GM12878 (cell line): ENCODE measurements around the gene LRGUK. TPM values are rescaled to one million over a fixed set of nuclear protein-coding genes. Genes with fewer than 3 reads are reported as not detected.

ENCODE experiments used
- ATAC-seq: fragments of 200-7000 bp; cut with Tn5 transposase; 3 replicates; pipeline ENCODE4 v1.9.1; 2020; ENCODE audit warnings: mild to moderate bottlenecking, moderate library complexity
- BruUV-seq: library from RNA; stranded (reverse); fragments of 400-500 nt; replicated peaks from 2 replicates; lab custom pipeline; 2021; lab: Mats Ljungman, UMichigan
- CTCF ChIA-PET: fragments of 300-600 bp; sonication (Branson Sonifier 250); formaldehyde crosslinking; extraction: SDS; loops from one replicate; lab custom pipeline; 2021; ENCODE audit warnings: inconsistent platforms; lab: Yijun Ruan, JAX
- POLR2A ChIA-PET: fragments of 350-600 bp; formaldehyde crosslinking; extraction: SDS; loops from one replicate; lab custom pipeline; 2021; ENCODE audit warnings: inconsistent platforms; lab: Charles Lee
- RAD21 ChIA-PET: fragments of 300-600 bp; sonication (Branson Sonifier 250); formaldehyde crosslinking; loops from one replicate; lab custom pipeline; 2023; ENCODE audit warnings: antibody characterized with exemption; ENCODE audit not compliant: unreplicated experiment; lab: Charles Lee
- SMC1A ChIA-PET: fragments of 300-600 bp; sonication (Branson Sonifier 250); formaldehyde crosslinking; loops from one replicate; lab custom pipeline; 2023; ENCODE audit not compliant: unreplicated experiment, uncharacterized antibody; lab: Charles Lee
- DNase-seq: peaks from one replicate; pipeline ENCODE4 v3.0.0-alpha.2; 2011; ENCODE audit warnings: low read depth, low spot score
- FAIRE-seq: peaks from 3 replicates; lab custom pipeline; 2011; peaks lifted over from hg19 to GRCh38; lab: Jason Lieb, UNC
- H2AFZ ChIP-seq: 2 replicates; pipeline ENCODE4 v1.6.0; 2011; ENCODE audit warnings: low read depth, low read length, control low read depth; ENCODE audit not compliant: control insufficient read depth
- H3K27ac ChIP-seq: 2 replicates; pipeline ENCODE4 v1.5.1; 2011; ENCODE audit warnings: control low read depth; ENCODE audit not compliant: control insufficient read depth, insufficient read depth
- H3K27me3 ChIP-seq, 2 experiments: replicated peaks in 1 of 2; 2 replicates each; pipeline versions ENCODE4 v1.6.0 to v1.6.1; 2011; ENCODE audit warnings: low read length in 1 of 2; ENCODE audit not compliant: control insufficient read depth in 2 of 2, insufficient read depth in 2 of 2
- H3K36me3 ChIP-seq, 2 experiments: 2 replicates each; pipeline ENCODE4 v1.5.1; 2011; ENCODE audit warnings: low read length in 1 of 2; ENCODE audit not compliant: control insufficient read depth in 2 of 2, insufficient read depth in 2 of 2
- H3K4me1 ChIP-seq: 2 replicates; pipeline ENCODE4 v1.6.1; 2011; ENCODE audit warnings: mild to moderate bottlenecking, low read length, moderate library complexity, mixed read lengths; ENCODE audit not compliant: control insufficient read depth, insufficient read depth
- H3K4me2 ChIP-seq: 2 replicates; pipeline ENCODE4 v1.6.0; 2011; ENCODE audit warnings: control low read depth; ENCODE audit not compliant: control insufficient read depth, insufficient read depth
- H3K4me3 ChIP-seq: fragments of 200-600 bp; sonication (generic); 2 replicates; pipeline ENCODE4 v1.5.1; 2016
- H3K79me2 ChIP-seq: 2 replicates; pipeline ENCODE4 v1.6.0; 2011; ENCODE audit warnings: low read length; ENCODE audit not compliant: control insufficient read depth, insufficient read depth
- H3K9ac ChIP-seq: 2 replicates; pipeline ENCODE4 v1.8.0; 2011; ENCODE audit warnings: low read length, control low read depth, mixed read lengths; ENCODE audit not compliant: control insufficient read depth, insufficient read depth
- H3K9me3 ChIP-seq: replicated peaks from 3 replicates; pipeline ENCODE4 v1.5.1; 2011; ENCODE audit warnings: mild to moderate bottlenecking, low read length; ENCODE audit not compliant: control insufficient read depth, insufficient read depth
- H4K20me1 ChIP-seq: 2 replicates; pipeline ENCODE4 v1.6.0; 2011; ENCODE audit not compliant: control insufficient read depth, insufficient read depth
- CBX5 ChIP-seq: sonication (generic); IDR thresholded peaks from 2 replicates; pipeline ENCODE4 v1.6.1; 2016; ENCODE audit warnings: low read depth, moderate library complexity, mild to moderate bottlenecking, inconsistent platforms
- CHD1 ChIP-seq: IDR thresholded peaks from 2 replicates; pipeline ENCODE4 v1.6.1; 2012; ENCODE audit warnings: low read depth, low read length, improper control_type of control experiment
- CHD2 ChIP-seq: IDR thresholded peaks from 2 replicates; pipeline ENCODE4 v1.6.1; 2011; ENCODE audit warnings: low read depth, low read length, improper control_type of control experiment, borderline replicate concordance
- CUX1 ChIP-seq: IDR thresholded peaks from 2 replicates; pipeline ENCODE4 v1.6.1; 2012; ENCODE audit warnings: improper control_type of control experiment, low read depth, low read length; ENCODE audit not compliant: insufficient replicate concordance
- FOXM1 ChIP-seq: IDR thresholded peaks from 2 replicates; pipeline ENCODE4 v1.6.1; 2012; ENCODE audit warnings: low read depth, mild to moderate bottlenecking, inconsistent platforms, low read length, moderate library complexity
- IKZF1 ChIP-seq: fragments of 450-650 bp; conservative IDR thresholded peaks from 2 replicates; pipeline ENCODE4 v1.6.1; 2017; ENCODE audit warnings: antibody characterized with exemption, mild to moderate bottlenecking
- REST ChIP-seq: IDR thresholded peaks from 2 replicates; pipeline ENCODE4 v1.6.1; 2012; ENCODE audit warnings: mild to moderate bottlenecking, low read depth, low read length
- SMARCA5 ChIP-seq: fragments of 450-650 bp; IDR thresholded peaks from 2 replicates; pipeline ENCODE4 v1.6.1; 2017; ENCODE audit warnings: mild to moderate bottlenecking
- SMC3 ChIP-seq: IDR thresholded peaks from 2 replicates; pipeline ENCODE4 v1.6.1; 2011; ENCODE audit warnings: low read length, improper control_type of control experiment, borderline replicate concordance
- TCF3 ChIP-seq: IDR thresholded peaks from 2 replicates; pipeline ENCODE4 v1.6.1; 2012; ENCODE audit warnings: low read depth, mild to moderate bottlenecking, low read length, borderline replicate concordance; ENCODE audit not compliant: insufficient read depth
- WGBS: methylation state at CpG from one replicate; pipeline ENCODE4 v1.1.6; 2016; ENCODE audit warnings: low lambda C conversion rate; ENCODE audit not compliant: insufficient replicate concordance, insufficient coverage; ENCODE audit errors: missing lambda C conversion rate; 5-methylcytosine and 5-hydroxymethylcytosine counted together
- in situ Hi-C: fragments of 300-500 bp; cut with MboI; formaldehyde crosslinking; loops from 9 replicates; pipeline ENCODE4 v1.14.3; 2018; ENCODE audit warnings: mixed read lengths
- intact Hi-C: fragments of 100-400 bp; cut with micrococcal nuclease; formaldehyde crosslinking; loops from one replicate; pipeline ENCODE4 v1.14.2; 2022; ENCODE audit not compliant: unreplicated experiment
- polyA plus RNA-seq, 11 experiments: library from polyadenylated mRNA; depleted of rRNA in 4 of 11; unstranded in 6 of 11; stranded (reverse) in 5 of 11; fragments of >200 nt; fragmentation: Nextera tagmentation in 4 of 11; fragmentation: Illumina TruSeq in 1 of 11; extraction: Ambion mirVana in 4 of 11; extraction: Trizol in 1 of 11; gene quantifications; 1 replicate in 1 of 11; 2 replicates in 10 of 11; pipeline versions ENCODE4 v1.2.1 to v1.2.3, GENCODE V29; 2011 to 2016; ENCODE audit warnings: inconsistent platforms in 2 of 11, missing spikeins in 2 of 11, low read depth in 1 of 11
- total RNA-seq, 4 experiments: library from RNA; depleted of rRNA in 3 of 4; stranded (reverse); fragments of >200 nt in 3 of 4; fragmentation: Illumina TruSeq in 1 of 4; extraction: Trizol in 1 of 4; gene quantifications; 2 replicates each; pipeline versions ENCODE4 v1.2.1 to v1.2.3, GENCODE V29; 2013 to 2021
- TF ChIP-seq, protein P1 (sequence below): IDR thresholded peaks from 2 replicates; pipeline ENCODE4 v1.6.1; 2011; ENCODE audit warnings: mild to moderate bottlenecking, low read depth, low read length, moderate library complexity; ENCODE audit not compliant: insufficient replicate concordance
- TF ChIP-seq, protein P2 (sequence below): IDR thresholded peaks from 2 replicates; pipeline ENCODE4 v1.6.1; 2012; ENCODE audit warnings: low read depth, low read length, improper control_type of control experiment

LRGUK gene
- total and polyA plus RNA-seq, 10 of the 15 experiments (the other 5 are each of a cell fraction or from before 2014, with no cell fraction given), result 0.04 to 0.14 (median 0.08) TPM; not detected in 3

GRCh38 chr7:134120405-134120804 is 6.7 kb upstream of the LRGUK start (continued):
- no peak for TF ChIP-seq TCF3
- TF ChIP-seq REST, result no peak
- TF ChIP-seq CBX5, result no peak
- no peak for TF ChIP-seq FOXM1
- TF ChIP-seq IKZF1, result no peak

DNA sequence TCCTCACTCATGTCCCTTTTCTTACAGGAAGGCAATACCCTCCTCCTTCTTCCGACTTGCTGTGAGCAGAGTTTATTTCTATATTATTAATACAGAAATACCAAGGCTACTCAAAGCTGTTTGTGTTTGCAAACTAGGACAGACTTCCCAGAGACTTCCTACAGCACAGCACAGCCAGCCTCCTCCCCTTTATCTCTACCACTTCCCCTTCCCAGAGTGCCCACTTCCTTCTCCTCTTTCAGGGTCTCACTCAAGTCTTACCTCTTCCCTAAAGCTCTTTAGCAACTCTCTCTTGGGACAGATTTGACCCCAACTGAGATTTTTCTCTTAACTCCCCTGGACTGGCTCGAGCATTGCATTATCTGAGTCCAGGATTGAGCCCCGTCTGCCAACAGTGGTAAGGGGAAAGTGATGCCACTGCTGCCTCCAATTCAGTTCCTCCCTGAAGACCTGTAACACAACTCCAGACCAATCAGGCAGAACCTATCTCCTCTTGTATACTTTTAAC is 5.5 kb upstream of the LRGUK start:
- Histone ChIP-seq H2AFZ (no peak overlapping the region), H3K79me2 (no peaks in the 10 kb centered on the region), H3K36me3 (no peaks in the 10 kb centered on the region), H3K4me2 (no peak overlapping the region), H3K4me3 (no peak overlapping the region), H3K4me1 (no peaks in the 10 kb centered on the region), H3K27me3 (no peaks in the 10 kb centered on the region), H3K9ac (no peak overlapping the region), H4K20me1 (no peaks in the 10 kb centered on the region), H3K9me3 (no peaks in the 10 kb centered on the region), H3K27ac (no peak overlapping the region)
- ChIA-PET SMC1A (no interaction called here), CTCF (no interaction called here), POLR2A (no interaction called here), RAD21 (no interaction called here)
- no TSS peak for BruUV-seq
- intact Hi-C loops (no loop called here), in situ Hi-C loops (no loop called here)
- ATAC-seq (no peak), FAIRE-seq (no peak), DNase-seq (no peak)
- 23% methylated on average over 3 of the region's 3 CpGs for WGBS
- TF ChIP-seq CUX1 (no peak), CHD1 (no peak), SMARCA5 (no peak), SMC3 (no peak), CHD2 (no peak)
- TF ChIP-seq, protein P1, sequence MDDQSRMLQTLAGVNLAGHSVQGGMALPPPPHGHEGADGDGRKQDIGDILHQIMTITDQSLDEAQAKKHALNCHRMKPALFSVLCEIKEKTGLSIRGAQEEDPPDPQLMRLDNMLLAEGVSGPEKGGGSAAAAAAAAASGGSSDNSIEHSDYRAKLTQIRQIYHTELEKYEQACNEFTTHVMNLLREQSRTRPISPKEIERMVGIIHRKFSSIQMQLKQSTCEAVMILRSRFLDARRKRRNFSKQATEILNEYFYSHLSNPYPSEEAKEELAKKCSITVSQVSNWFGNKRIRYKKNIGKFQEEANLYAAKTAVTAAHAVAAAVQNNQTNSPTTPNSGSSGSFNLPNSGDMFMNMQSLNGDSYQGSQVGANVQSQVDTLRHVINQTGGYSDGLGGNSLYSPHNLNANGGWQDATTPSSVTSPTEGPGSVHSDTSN, result no peak
- TF ChIP-seq, protein P2, sequence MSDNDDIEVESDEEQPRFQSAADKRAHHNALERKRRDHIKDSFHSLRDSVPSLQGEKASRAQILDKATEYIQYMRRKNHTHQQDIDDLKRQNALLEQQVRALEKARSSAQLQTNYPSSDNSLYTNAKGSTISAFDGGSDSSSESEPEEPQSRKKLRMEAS, result no peak
